ENCODE measurements around the gene FZD8.
"Not testable (repeated sequence)": the region's sequence is repeated elsewhere in the genome, so short reads cannot be mapped to it uniquely, and the experiment has no call there.

FZD8 gene, protein sequence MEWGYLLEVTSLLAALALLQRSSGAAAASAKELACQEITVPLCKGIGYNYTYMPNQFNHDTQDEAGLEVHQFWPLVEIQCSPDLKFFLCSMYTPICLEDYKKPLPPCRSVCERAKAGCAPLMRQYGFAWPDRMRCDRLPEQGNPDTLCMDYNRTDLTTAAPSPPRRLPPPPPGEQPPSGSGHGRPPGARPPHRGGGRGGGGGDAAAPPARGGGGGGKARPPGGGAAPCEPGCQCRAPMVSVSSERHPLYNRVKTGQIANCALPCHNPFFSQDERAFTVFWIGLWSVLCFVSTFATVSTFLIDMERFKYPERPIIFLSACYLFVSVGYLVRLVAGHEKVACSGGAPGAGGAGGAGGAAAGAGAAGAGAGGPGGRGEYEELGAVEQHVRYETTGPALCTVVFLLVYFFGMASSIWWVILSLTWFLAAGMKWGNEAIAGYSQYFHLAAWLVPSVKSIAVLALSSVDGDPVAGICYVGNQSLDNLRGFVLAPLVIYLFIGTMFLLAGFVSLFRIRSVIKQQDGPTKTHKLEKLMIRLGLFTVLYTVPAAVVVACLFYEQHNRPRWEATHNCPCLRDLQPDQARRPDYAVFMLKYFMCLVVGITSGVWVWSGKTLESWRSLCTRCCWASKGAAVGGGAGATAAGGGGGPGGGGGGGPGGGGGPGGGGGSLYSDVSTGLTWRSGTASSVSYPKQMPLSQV

DNA sequence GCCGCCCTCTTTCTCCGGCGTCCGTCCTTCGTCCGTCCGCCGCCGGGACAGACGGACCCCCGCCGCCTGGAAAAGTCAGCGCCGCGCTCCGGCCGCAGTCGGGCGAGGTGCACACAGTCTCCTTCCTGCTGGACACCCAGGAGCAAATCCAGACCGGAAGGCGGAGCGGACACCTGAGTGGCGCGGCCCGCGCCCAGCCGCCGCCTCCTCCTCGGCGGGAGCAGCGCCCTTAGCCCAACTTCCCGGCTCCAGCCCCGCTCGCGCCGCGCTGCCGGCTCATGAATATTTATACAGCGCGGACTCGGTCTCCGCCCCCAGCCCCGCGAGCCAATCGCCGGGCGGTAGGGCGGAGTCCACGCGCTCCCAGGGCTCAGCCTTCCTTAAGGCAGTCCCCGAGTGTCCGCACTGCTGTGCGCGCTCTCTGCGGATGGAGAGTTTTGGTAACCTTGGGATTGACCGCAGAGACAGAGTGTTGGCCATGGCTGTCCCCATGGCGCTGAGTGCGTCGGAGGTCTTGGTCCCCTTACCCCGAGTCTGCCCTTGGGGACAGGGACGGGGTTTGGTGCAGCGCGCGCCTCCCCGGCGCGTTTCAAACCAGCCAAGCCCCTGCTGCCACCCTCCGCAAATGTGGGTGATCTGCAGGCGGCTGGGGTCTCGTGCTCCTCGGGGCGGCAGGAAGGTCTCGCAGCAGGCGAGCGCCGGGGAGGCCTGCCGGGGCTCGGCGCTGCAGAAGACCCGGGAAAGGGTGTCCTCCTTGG is at the start of gene FZD8:
TSS of gene FZD8 (minus strand) at position 262 of the 758 bp plus-strand sequence. CDS start 867 bp downstream, outside the sequence.
- DNase-seq (ENCODE audit: low read depth in 1 of 2, low spot score in 1 of 2): peak; percentile 48 to 62

DNA sequence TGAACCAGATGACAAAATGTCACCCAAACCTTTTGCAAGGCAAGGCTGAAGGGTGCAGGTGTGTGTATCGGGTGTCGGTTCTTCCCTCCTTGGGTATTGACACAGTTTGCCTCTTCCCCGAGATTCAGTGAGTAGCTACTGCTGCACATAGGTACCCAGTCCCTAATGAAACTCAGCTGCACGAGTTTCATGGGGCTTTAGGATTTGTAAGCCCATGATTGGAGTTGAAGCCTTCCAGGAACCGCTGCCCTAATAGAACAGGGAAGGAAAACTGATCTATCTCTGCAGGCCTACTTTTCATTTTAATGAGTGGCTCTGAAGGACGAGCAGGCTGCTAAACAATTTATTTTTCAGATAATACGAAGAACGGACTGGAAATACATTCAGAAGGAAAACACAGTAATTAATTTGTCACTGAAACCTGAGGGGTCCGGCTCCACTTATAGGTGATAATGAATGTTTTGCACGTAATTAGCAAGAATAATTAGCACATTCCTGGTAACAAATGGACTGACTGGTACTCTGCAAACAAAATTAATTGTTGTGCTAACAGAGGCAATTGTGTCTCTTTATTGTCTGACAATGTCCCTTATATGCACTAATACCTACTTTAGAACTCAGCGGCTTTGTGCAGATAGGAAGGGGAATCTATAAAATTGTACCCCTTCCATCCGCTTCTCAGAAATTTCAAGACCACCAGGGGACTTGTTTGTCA is 49.6 kb upstream of the FZD8 start:
- no peak for DNase-seq (ENCODE audit: low read depth in 1 of 2, low spot score in 1 of 2)

DNA sequence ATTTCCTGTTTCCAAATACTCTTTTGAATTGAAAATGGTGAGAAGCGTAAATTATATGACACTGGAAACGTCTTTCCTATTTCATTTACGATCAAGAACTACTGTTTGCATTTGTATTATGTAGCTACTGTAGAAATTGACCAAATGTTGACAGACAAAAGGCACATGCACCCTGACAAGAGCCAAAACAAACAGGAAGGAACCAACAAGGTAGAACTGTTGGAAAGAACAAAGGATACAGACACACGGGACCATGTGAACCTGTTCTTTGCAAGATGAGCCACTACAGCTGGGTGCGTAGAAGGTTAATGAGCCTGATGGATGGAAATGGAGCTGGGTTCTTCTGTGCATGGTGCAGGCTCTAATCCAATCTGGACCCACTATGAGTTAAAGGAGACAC is 48.4 kb upstream of the FZD8 start:
- DNase-seq (ENCODE audit: low read depth in 1 of 2, low spot score in 1 of 2): no peak

DNA sequence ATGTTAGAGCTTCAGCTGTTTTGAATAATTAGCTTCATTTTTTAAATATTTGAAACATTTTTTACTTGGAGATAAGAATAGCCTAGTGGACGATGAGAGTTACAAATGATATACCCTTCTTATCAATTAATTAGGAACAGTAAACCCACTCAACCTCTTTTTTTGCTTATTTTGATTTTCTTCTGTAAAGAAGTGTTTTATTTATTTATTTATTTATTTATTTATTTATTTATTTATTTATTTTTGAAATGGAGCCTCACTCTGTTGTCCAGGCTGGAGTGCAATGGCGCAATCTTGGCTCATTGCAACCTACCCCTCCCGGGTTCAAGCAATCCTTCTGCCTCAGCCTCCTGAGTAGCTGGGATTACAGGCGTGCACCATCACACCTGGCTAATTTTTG is 43.8 kb upstream of the FZD8 start:
- DNase-seq (ENCODE audit: low read depth in 1 of 2, low spot score in 1 of 2): not testable (repeated sequence)

DNA sequence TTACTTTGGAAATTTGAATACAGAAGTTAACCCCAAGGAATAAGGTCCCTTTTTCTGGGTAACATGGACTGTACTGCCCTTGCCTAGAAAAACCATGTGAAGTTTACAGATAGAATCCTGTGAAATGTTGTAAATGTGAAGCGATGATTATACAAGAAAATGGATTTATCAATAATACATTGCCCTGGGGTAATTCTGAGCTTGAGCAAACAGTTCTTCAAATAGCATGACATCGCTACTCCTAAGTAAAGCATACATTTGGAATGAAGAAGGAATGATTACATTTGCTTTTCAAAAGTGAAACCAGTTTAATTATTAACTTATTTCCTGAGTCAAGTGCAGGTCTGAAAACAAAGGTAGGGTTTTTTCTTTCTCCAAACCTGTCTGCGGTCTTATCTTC is 43.3 kb upstream of the FZD8 start:
- DNase-seq (ENCODE audit: low read depth in 1 of 2, low spot score in 1 of 2): no peak

DNA sequence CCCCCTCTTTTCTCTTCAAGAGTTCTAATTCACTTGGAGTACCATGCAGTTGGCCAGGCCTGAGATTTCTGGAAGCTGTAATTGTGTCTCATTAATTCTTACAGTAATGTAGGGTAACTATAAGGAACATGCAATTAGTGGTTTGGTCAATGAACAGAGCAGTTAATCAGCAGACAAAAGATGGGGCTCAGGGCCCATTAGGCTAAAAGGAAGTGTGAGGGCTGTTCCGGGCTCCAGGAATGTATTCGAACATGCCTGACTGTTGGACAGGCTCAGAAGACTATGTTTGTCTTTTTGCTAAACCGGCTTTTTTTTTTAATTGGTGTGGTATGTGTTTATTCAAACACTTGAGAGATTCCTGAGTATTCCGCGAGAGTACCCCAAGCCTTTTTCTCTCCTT is 42.5 kb upstream of the FZD8 start:
- no peak for DNase-seq (ENCODE audit: low read depth in 1 of 2, low spot score in 1 of 2)

DNA sequence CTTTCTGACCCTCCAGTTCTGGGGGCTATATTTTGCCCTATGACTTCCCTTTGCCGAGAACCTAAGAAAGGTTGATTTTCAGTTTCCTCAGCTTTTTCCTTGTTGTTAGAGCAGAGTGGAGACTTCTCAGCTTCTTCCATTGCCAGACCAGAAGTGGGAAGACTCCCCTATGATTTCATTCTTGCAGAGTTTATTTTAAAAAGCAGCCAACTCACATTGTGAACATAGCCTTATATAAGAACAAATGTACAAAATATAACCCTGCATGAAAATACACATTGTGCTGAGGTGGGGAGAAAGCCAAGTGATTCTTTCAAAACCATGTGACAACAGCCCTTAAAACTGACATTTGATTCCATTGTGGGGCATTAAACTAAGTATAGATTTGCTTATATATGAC is 33.8 kb upstream of the FZD8 start:
- DNase-seq (ENCODE audit: low read depth in 1 of 2, low spot score in 1 of 2): no peak

DNA sequence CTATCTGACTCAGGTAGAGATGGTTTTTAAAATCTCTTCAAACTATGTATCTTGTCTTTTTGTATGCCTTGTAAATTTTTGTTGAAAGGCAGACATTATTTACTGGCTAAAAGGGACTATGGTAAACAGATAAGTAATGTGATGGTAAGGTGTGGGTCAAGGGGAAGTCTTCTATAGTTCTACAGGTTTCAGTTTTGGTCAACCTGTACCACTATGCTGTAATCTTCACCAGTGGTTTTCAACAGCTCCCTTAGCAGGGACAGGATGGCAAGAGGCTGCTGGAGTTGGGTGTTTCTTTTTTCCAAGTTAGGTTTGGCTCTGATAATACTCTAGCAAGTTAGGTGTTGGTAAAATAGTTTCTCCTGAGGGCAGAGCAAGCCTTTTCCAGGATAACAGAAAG is 32.7 kb upstream of the FZD8 start:
- DNase-seq (ENCODE audit: low read depth in 1 of 2, low spot score in 1 of 2): no peak

DNA sequence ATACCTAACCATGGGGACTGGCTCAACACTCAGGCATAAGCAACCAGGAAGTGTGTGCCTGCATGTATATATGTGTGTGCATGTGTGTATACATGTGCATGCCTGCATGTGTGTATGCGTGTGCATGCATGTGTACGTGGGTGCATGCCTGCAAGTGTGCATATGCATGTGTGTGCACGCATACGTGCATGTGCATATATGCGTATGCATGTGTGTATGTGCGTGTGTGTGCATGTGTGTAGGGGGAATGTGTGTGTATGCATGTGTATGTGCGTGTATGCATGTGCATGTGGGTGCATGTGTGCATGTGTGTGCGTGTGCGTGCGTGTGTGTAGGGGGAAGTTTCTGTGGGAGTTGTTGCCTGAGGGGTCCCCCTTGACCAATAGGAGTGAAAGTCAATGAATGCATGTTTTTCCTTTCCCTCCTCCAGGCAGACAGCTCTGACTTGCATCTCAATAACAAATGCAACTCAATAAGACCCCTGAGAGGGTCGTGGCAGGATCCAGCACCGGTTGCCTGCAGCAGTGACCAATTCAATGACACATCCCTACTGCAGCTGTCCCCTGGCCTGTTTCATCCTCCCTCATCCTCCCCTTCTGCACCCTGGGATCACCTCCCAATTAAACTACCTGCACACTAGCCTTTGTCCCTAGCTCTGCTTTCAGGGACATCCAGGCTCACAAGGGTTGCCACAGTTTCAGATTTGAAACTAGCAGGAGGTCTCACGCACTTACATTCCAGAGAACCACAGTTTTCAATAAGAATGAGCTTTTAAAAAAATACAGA is 27.0 kb upstream of the FZD8 start:
- DNase-seq (ENCODE audit: low read depth in 1 of 2, low spot score in 1 of 2): no peak

DNA sequence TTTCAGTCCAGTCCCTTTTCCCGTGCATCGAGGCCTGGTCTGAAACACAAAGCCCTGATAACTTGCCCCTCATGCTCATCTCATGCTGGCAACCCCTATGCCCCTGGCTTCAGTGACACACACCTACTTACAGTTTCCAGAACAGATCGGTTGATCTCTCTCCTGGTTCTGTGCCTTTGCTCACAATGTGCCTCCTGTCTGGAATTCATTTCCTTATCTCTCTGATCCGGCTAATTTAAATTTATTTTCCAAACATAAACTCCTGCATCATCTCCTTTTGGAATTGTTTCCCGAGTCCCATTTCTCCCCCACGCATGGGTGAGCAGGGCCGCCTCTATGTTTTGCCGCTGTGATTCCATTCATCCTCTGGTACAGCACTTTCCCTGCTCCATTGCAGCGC is 25.9 kb upstream of the FZD8 start:
- no peak for DNase-seq (ENCODE audit: low read depth in 1 of 2, low spot score in 1 of 2)

DNA sequence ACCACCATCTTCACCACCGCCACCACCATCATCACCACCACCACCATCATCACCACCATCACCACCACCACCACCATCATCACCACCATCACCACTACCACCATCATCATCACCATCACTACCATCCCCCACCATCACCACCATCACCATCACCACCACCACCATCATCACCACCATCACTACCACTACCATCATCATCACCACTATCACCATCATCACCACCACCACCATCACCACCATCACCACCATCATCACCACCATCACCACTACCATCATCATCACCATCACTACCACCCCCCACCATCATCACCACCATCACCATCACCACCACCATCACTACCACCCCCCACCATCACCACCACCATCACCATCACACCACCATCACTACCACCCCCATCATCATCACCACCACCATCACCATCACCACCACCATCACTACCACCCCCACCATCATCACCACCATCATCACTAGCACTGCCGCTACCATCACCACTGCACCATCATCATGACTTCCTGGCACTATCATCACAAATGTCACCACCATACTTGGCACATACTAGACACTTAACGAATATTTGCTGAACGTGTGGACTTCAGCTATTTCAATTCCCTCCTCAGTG is 25.3 kb upstream of the FZD8 start:
- no peak for DNase-seq (ENCODE audit: low read depth in 1 of 2, low spot score in 1 of 2)

DNA sequence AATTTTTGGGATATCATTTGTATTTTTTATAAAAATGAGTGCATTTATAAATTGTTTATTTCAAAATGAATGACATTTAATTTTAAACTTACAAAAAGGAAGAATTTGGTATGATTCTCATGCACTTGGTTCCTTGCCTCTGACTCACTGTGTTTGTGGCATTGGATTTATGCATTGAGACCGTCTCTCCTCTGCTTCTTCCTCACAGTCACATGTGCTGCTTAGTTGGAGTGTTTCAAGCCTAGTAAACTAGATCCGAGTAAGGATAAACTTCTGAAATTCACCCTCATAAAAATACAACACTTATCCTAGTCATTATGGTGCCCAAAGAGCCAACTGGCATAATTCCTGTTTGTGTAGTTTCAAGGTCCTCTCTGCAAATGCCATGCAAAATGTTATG is 19.1 kb upstream of the FZD8 start:
- DNase-seq (ENCODE audit: low read depth in 1 of 2, low spot score in 1 of 2): no peak

DNA sequence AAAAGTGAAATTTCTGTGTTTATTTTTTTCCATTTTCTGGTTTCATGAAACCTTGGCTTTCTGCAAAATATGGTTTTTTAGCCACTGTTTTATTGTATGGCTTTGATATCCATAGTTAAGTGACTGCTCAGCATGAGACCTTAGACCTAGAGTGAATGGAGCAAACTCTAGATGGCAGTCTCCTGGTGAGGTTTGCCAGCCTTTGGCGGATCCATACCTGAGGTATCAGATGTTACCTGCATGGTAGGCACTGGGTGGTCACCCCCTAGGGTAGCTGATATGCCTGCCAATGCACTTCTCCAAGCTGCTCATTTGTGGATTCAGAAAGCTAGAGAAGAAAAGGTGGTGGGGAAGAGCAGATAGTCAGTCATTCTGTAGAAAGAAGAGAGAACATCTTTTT is 17.4 kb upstream of the FZD8 start:
- no peak for DNase-seq (ENCODE audit: low read depth in 1 of 2, low spot score in 1 of 2)

DNA sequence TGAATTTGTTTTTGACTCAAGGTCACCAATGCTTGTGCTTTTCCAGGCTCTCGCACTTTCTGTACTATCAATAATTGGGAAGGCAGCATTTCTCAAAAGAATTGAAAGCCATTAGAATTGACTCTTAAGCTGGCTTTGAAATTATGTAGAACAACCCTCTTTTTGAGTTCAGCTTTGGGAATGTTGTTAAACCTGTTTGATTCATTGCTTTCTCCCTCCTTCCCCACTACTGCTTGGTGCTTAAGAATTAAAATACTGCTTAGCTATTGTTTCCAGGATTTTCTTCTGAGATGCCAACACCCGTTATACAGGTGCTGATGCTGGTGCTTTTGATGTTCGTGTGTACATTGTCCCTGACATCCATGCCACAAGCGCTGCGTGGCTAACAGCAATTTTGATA is 15.5 kb upstream of the FZD8 start:
- no peak for DNase-seq (ENCODE audit: low read depth in 1 of 2, low spot score in 1 of 2)

DNA sequence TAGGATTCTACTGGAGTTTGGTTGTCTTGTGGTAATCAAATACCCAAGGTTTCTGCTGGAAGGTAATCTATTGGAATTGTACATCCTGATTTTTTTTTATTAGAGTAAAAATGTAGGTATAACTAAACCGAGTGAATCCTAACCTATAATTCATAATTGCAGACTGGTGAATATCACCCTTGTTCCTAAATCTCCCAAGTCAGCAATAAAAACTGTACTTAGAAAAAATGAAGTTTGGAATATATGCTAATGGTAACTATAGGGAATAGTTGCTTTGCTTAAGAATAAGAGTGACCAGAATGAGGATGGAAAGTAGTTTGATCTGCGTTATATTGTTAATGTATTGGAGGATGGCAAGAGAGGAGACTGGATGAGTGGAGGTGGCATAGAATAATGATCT is 10.7 kb upstream of the FZD8 start:
- DNase-seq (ENCODE audit: low read depth in 1 of 2, low spot score in 1 of 2): no peak

DNA sequence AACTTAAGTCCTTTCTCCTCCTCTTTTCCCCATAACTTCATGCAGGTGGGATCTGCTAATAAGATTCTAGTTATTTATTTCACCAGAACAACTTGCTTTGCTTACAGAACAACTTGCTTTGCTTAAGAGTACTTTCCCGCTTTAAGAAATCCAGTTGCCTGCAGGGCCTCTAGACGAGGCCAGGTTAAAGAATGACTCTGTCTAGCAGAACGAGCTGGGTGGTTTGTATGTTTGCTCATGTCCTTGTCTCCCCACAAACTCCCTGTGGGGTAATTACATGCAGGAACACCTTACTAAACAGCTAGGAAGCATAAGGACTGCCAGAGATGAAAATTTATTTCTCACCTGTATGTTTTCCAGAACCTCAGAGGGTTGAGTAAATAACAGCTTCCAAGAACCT is 8.8 kb upstream of the FZD8 start:
- no peak for DNase-seq (ENCODE audit: low read depth in 1 of 2, low spot score in 1 of 2)

DNA sequence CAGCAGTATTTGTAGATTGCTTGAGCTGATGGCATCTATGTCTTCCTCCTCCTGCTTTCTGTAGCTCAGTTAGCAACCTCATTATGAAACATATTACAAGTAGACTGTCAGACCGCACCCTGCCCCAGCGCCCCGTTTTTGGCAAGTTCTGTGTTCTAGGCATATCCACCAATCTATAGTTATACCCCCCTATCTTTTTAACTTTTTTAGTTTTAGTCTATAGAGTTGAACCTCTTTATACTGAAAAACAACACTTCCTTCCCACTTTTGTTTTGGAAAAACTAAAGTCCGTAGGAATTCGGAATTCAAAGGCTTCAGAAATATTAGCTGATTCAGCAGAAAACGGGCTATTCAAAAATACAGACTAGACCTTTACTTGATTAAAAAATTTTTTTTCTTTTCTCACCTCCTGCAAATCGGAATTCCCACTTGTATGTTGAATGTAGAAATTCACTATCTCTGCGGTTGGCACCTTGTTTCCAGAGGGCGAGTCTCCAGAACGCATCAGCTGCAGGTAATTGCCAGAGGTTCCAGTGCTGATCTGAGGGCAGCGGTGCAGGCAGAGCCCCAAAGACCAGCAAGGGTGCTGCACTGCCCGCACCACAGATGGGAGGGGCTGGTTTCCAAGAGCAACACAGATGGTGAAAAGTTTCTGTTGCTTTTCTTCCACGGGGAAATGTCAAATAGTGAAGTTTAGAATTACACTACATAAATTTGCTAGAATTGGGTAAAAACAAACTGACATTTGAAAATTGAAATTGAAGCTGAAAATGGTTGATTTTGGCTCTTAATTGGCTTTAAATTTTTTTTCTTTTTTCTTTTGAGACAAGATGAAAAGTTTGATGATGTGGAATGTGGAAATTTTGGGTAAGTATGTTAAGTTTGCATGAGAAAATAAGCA is 2.2 kb upstream of the FZD8 start:
- DNase-seq (ENCODE audit: low read depth in 1 of 2, low spot score in 1 of 2): no peak

DNA sequence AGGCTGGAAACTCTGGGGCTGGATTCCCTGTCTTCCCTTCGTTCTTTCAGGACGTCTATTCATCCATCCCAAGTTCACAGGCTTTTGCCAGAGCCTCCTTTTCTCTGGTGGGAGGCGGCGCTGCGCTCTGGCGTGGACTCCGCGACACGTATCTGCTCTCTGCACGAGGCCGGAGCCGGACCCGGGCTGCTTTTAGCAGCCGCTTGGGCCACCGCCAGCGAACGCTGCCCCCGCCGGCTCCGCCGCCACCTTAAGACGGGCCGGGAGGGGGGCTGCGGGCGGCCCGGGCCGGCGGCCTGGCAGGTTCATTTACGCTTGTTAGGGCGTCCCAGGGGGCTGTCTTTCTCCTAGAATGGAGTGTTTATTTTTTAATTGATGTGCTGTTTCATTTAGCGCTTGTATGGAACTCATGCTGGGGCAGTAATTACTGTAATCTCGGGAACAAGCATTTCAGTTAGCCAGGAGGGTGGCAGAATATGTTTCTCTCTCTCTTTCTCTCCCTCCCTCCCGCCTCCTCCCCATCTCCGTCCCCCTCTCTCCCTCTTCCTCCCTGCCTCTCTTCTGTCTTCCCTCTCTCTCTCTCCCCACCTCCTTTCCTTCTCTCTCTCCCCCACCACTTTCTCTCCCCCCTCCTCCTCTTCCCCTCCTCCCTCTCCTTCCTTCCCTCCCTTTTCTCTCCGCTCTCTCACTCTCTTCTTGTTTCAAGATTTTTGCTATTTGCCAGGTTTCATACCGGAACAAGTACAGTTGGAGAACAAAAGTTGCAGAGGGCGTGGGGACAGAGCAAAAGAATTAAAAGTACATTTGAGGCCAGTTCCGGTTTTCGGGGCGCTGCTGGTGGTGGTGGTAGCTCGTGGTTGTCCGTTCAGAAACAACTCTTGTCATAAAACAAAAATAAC is 1.3 kb upstream of the FZD8 start:
- DNase-seq (ENCODE audit: low read depth in 1 of 2, low spot score in 1 of 2): no peak
